SK-N-SH (cell line): ENCODE results near the gene MCTP1.

Experiments
- CTCF ChIP-seq: fragments of 200-600 bp; sonication (generic); IDR thresholded peaks from 2 replicates; pipeline ENCODE4 v1.6.1; 2017; ENCODE audit warnings: antibody characterized with exemption, mild to moderate bottlenecking, moderate library complexity
- POLR2AphosphoS5 ChIP-seq: IDR thresholded peaks from 2 replicates; pipeline ENCODE4 v1.6.1; 2012; ENCODE audit warnings: low read depth, low read length
- RCOR1 ChIP-seq: fragments of 150-350 bp; IDR thresholded peaks from 2 replicates; pipeline ENCODE4 v1.6.1; 2017; ENCODE audit warnings: antibody characterized with exemption, low read length
- SIN3A ChIP-seq: IDR thresholded peaks from 2 replicates; pipeline ENCODE4 v1.6.1; 2012; ENCODE audit warnings: low read depth, mild to moderate bottlenecking, low read length, moderate library complexity, borderline replicate concordance

GRCh38 chr5:95152535-95152934 lies 132.4 kb downstream of the MCTP1 start:
- TF ChIP-seq SIN3A (no peak), POLR2AphosphoS5 (no peak), CTCF (no peak), RCOR1 (no peak)
